Mesothelial cell of epicardium (in vitro differentiated cells): ENCODE measurements around the gene MACROH2A1. TPM values are rescaled to one million over a fixed set of nuclear protein-coding genes. Genes with fewer than 3 reads are reported as not detected.

Source experiments
- DNase-seq, 2 experiments: peaks; one replicate each; pipeline ENCODE4 v3.0.0; 2021; ENCODE audit warnings: low spot score in 2 of 2; ENCODE audit not compliant: unreplicated experiment in 2 of 2
- H3K27ac Mint-ChIP-seq: 2 replicates; pipeline ENCODE4 v1.8.0; 2021; ENCODE audit warnings: mixed read lengths
- H3K27me3 Mint-ChIP-seq: 2 replicates; pipeline ENCODE4 v1.8.0; 2021; ENCODE audit warnings: low read depth, mixed read lengths
- H3K36me3 Mint-ChIP-seq: 2 replicates; pipeline ENCODE4 v1.8.0; 2021; ENCODE audit warnings: mixed read lengths
- H3K4me1 Mint-ChIP-seq: 2 replicates; pipeline ENCODE4 v1.8.0; 2021; ENCODE audit warnings: mixed read lengths
- H3K4me3 Mint-ChIP-seq: 2 replicates; pipeline ENCODE4 v1.8.0; 2021; ENCODE audit warnings: mild to moderate bottlenecking, moderate library complexity, mixed read lengths
- H3K9me3 Mint-ChIP-seq: 2 replicates; pipeline ENCODE4 v1.8.0; 2021; ENCODE audit warnings: mixed read lengths
- CTCF ChIP-seq: fragments of 200-600 bp; sonication (generic); IDR thresholded peaks from one replicate; pipeline ENCODE4 v1.5.0; 2021; ENCODE audit warnings: antibody characterized with exemption; ENCODE audit not compliant: unreplicated experiment
- total RNA-seq: library from RNA; stranded (reverse); gene quantifications from 3 replicates; pipeline ENCODE4 v1.2.1, GENCODE V29; 2021

MACROH2A1 gene
- total RNA-seq, 1 donor from 2014 or later = 276 TPM

DNA sequence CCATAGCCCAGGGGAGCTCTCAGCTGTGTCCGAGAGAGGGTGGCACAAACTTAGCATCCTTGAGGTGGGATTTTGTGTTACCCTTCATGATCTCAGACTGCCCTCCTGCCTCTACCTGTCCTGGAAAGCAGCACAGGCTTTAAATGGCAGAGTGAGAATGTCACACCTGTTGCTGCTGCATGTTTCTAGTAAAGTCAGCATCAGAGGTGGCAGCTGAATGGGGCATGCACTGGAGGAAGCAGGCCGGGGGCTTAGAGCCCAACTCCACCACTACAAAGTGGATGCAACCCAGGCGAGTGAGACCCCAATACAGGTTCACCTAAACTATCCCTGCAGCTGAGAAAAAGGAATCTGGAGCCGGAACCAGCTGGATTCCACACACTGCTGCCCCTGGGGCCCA lies 51.6 kb downstream of the MACROH2A1 start:
- no peaks in the 10 kb centered on the region for H3K4me1 Mint-ChIP-seq
- no peaks in the 10 kb centered on the region for H3K9me3 Mint-ChIP-seq
- no peak for TF ChIP-seq CTCF
- H3K27ac Mint-ChIP-seq = no peak overlapping the region
- H3K4me3 Mint-ChIP-seq = no peak overlapping the region
- no peaks in the 10 kb centered on the region for H3K27me3 Mint-ChIP-seq
- peaks cover 48% of the 10 kb centered on the region for H3K36me3 Mint-ChIP-seq
- DNase-seq = peak in 1 of 2 experiments; percentile 17

- Mint-ChIP-seq H3K4me1 (no peaks in the 10 kb centered on the region), H3K9me3 (no peaks in the 10 kb centered on the region)
These were observed 52.9 kb downstream of the MACROH2A1 start for GRCh38 chr5:135345956-135346731.

GRCh38 chr5:135344349-135344748 lies 54.7 kb downstream of the MACROH2A1 start:
- Mint-ChIP-seq H3K36me3 (peaks cover 38% of the 10 kb centered on the region), H3K4me3 (no peak overlapping the region), H3K9me3 (no peaks in the 10 kb centered on the region), H3K27me3 (no peaks in the 10 kb centered on the region), H3K27ac (no peak overlapping the region), H3K4me1 (no peaks in the 10 kb centered on the region)
- TF ChIP-seq CTCF = no peak
- DNase-seq = no peak

More at GRCh38 chr5:135345956-135346731, 52.9 kb downstream of the MACROH2A1 start:
- H3K36me3 Mint-ChIP-seq = peaks cover 49% of the 10 kb centered on the region
- no peaks in the 10 kb centered on the region for H3K27me3 Mint-ChIP-seq
- TF ChIP-seq CTCF = no peak
- no peak for DNase-seq
- no peak overlapping the region for H3K27ac Mint-ChIP-seq
- H3K4me3 Mint-ChIP-seq = no peak overlapping the region

GRCh38 chr5:135343413-135343812 lies 55.6 kb downstream of the MACROH2A1 start:
- no peak for TF ChIP-seq CTCF
- Mint-ChIP-seq H3K27ac (no peak overlapping the region), H3K4me1 (no peaks in the 10 kb centered on the region), H3K9me3 (no peaks in the 10 kb centered on the region), H3K27me3 (no peaks in the 10 kb centered on the region), H3K36me3 (peaks cover 38% of the 10 kb centered on the region), H3K4me3 (no peak overlapping the region)
- no peak for DNase-seq

- TF ChIP-seq CTCF = no peak
- no peaks in the 10 kb centered on the region for H3K27me3 Mint-ChIP-seq
- H3K36me3 Mint-ChIP-seq = peaks cover 40% of the 10 kb centered on the region
- no peak overlapping the region for H3K4me3 Mint-ChIP-seq
- no peak overlapping the region for H3K27ac Mint-ChIP-seq
- no peaks in the 10 kb centered on the region for H3K4me1 Mint-ChIP-seq
- H3K9me3 Mint-ChIP-seq = no peaks in the 10 kb centered on the region
- no peak for DNase-seq
These were observed 56.5 kb downstream of the MACROH2A1 start for GRCh38 chr5:135342551-135342875.
